ENCODE data around the gene NOD2.

DNA sequence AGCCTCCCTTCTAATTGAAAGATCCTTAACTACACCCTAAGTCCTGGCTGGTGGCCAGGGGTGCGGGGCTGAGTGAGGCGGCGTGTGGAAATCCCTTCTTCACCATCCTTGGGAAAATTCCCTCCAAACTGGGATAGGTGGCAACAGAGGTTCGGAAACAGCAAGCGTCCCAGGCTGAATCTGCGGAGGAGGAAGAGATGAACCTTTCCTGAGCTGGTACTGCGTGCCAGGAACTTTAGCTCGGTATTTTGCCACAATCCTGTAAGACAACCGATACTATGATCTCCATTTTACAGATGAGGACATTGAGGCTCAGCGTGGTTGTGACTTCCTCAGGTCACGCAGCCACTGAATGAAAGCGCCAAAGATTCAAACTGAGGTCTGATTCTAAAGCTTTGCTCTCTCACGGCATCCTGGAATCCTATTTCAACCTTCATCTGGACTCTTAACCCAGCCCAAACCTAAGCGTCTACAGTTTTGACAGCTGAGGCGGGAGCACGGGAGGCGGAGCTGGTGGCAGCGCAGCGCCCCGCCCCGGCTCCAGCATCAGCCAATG, 47.9 kb downstream of the NOD2 start:
- TF ChIP-seq SP1 (IDR thresholded peaks at IDR 0.05) (no peak), JUND (IDR thresholded peaks at IDR 0.05) (no peak), YY1 (IDR thresholded peaks at IDR 0.05) (no peak), TAF1 (conservative IDR thresholded peaks at IDR 0.05) (peak; percentile 37), HNF4G (IDR thresholded peaks at IDR 0.05) (peak; percentile 11), EGR1 (IDR thresholded peaks at IDR 0.05; ENCODE audit: low read depth in 2 of 2) (no peak), NR2F2 (IDR thresholded peaks at IDR 0.05) (no peak)
- TF ChIP-seq, protein P1, sequence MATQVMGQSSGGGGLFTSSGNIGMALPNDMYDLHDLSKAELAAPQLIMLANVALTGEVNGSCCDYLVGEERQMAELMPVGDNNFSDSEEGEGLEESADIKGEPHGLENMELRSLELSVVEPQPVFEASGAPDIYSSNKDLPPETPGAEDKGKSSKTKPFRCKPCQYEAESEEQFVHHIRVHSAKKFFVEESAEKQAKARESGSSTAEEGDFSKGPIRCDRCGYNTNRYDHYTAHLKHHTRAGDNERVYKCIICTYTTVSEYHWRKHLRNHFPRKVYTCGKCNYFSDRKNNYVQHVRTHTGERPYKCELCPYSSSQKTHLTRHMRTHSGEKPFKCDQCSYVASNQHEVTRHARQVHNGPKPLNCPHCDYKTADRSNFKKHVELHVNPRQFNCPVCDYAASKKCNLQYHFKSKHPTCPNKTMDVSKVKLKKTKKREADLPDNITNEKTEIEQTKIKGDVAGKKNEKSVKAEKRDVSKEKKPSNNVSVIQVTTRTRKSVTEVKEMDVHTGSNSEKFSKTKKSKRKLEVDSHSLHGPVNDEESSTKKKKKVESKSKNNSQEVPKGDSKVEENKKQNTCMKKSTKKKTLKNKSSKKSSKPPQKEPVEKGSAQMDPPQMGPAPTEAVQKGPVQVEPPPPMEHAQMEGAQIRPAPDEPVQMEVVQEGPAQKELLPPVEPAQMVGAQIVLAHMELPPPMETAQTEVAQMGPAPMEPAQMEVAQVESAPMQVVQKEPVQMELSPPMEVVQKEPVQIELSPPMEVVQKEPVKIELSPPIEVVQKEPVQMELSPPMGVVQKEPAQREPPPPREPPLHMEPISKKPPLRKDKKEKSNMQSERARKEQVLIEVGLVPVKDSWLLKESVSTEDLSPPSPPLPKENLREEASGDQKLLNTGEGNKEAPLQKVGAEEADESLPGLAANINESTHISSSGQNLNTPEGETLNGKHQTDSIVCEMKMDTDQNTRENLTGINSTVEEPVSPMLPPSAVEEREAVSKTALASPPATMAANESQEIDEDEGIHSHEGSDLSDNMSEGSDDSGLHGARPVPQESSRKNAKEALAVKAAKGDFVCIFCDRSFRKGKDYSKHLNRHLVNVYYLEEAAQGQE (IDR thresholded peaks at IDR 0.05), result no peak
- TF ChIP-seq, protein P2, sequence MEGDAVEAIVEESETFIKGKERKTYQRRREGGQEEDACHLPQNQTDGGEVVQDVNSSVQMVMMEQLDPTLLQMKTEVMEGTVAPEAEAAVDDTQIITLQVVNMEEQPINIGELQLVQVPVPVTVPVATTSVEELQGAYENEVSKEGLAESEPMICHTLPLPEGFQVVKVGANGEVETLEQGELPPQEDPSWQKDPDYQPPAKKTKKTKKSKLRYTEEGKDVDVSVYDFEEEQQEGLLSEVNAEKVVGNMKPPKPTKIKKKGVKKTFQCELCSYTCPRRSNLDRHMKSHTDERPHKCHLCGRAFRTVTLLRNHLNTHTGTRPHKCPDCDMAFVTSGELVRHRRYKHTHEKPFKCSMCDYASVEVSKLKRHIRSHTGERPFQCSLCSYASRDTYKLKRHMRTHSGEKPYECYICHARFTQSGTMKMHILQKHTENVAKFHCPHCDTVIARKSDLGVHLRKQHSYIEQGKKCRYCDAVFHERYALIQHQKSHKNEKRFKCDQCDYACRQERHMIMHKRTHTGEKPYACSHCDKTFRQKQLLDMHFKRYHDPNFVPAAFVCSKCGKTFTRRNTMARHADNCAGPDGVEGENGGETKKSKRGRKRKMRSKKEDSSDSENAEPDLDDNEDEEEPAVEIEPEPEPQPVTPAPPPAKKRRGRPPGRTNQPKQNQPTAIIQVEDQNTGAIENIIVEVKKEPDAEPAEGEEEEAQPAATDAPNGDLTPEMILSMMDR (IDR thresholded peaks at IDR 0.05; ENCODE audit: low read depth, low read length, missing input control), result no peak
- TF ChIP-seq, protein P3, sequence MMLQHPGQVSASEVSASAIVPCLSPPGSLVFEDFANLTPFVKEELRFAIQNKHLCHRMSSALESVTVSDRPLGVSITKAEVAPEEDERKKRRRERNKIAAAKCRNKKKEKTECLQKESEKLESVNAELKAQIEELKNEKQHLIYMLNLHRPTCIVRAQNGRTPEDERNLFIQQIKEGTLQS (IDR thresholded peaks at IDR 0.05), result no peak
- TF ChIP-seq, protein P4, sequence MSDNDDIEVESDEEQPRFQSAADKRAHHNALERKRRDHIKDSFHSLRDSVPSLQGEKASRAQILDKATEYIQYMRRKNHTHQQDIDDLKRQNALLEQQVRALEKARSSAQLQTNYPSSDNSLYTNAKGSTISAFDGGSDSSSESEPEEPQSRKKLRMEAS (IDR thresholded peaks at IDR 0.05), result no peak

Data from liver (tissue), 3 donors.